ENCODE data around the gene EPB41L2.

DNA sequence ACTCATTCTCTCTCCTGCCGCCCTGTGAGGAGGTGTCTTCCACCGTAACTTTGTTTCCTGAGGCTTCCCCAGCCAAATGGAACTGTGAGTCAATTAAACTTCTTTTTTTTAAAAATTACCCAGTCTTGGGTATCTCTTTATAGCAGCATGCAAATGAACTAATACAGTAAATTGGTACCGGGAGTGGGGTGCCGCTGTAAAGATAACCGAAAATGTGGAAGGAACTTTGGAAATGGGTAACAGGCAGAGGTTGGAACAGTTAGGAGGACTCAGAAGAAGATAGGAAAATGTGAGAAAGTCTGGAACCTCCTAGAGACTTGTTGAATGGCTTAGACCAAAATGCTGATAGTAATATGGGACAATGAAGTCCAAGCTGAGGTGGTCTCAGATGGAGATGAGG, 55.8 kb downstream of the EPB41L2 start:
- no peak for TF ChIP-seq CTCF (IDR thresholded peaks at IDR 0.05)
- TF ChIP-seq POLR2A (IDR thresholded peaks at IDR 0.05; ENCODE audit: low read depth): no peak
- TF ChIP-seq POLR2AphosphoS5 (IDR thresholded peaks at IDR 0.05): no peak

Measured in esophagus muscularis mucosa (tissue), 3 donors.